Esophagus muscularis mucosa (tissue), 4 donors: ENCODE data around the gene SLTM. TPM values are rescaled to one million over a fixed set of nuclear protein-coding genes. Genes with fewer than 3 reads are reported as not detected.

Experiments used
- small RNA-seq, 3 donors: library from RNA; depleted of rRNA; stranded (forward); fragments of <200 nt; gene quantifications; one replicate each; pipeline ENCODE3, GENCODE V24; 2016
- total RNA-seq, 4 donors: library from RNA; depleted of rRNA; stranded (reverse); fragments of >200 nt; gene quantifications; one replicate each; pipeline versions ENCODE4 v1.1.0 to v1.2.1, GENCODE V29; 2016

SLTM gene
- total RNA-seq, 4 donors from 2014 or later, result 69.1 to 88.5 (median 76.3) TPM

Small RNA genes within 50 kb of the gene (small RNA-seq; reads per million reads assigned to genes)
- 0 reads per million in 3 donors for gene ZNF444P1

Other genes starting within 250 kb of the SLTM start
- 10 to 100 TPM; 43.8 to 58.8 (median 48.5) TPM for gene ADAM10, start 184.0 kb downstream of the SLTM start, total RNA-seq
- gene MINDY2, start 162.4 kb downstream of the SLTM start, total RNA-seq, result 10 to 100 TPM; 26.6 to 38.2 (median 29.2) TPM
- gene RNF111, start 54.0 kb upstream of the SLTM start, total RNA-seq, result 10 to 100 TPM; 14.1 to 19.9 (median 18.4) TPM
- gene CCNB2, start 171.5 kb upstream of the SLTM start, total RNA-seq, result 1 to 10 TPM in 1 of 4 donors, not detected in 3; 1.6 TPM